Measurements from ENCODE around the gene GLDC. TPM values are rescaled to one million over a fixed set of nuclear protein-coding genes. Genes with fewer than 3 reads are reported as not detected.

GLDC gene
- total and polyA plus RNA-seq, 10 of the 15 experiments (the other 5 are each of a cell fraction or from before 2014, with no cell fraction given), result 33.1 to 165 (median 114) TPM

DNA sequence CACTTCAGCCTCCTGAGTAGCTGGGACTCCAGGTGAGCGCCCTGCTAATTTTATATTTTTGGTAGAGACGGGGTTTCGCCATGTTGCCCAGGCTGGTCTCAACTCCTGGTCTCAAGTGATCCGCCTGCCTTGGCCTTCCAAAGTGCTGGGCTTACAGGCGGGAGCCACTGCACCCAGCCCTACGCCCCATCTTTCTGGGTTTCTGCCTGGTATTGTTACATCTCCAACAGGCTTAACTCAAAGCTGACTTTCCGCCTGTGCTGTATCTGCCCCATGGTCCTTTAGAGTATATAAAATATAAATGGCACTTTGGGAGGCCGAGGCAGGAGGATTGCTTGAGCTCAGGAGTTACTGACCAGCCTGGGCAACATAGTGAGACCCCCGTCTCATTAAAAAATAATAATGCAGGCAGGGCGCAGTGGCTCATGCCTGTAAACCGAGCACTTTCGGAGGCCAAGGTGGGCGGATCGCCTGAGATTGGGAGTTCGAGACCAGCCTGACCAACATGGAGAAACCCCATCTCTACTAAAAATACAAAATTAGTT lies 36.5 kb upstream of the GLDC start:
- Histone ChIP-seq H3K4me3 (peak overlapping the region; percentile 88), H3K4me1 (ENCODE audit: control insufficient read depth, insufficient read depth, low read length) (peaks cover 22% of the 10 kb centered on the region), H3K79me2 (ENCODE audit: control insufficient read depth, insufficient read depth, low read length) (peaks cover 23% of the 10 kb centered on the region), H3K9ac (ENCODE audit: control insufficient read depth, insufficient read depth, low read length) (peak overlapping the region; percentile 99), H2AFZ (ENCODE audit: control insufficient read depth, low read depth, low read length) (no peak overlapping the region; the same call in 1 of the 2 replicates), H3K4me2 (ENCODE audit: control insufficient read depth, insufficient read depth) (peak overlapping the region; percentile 66), H3K36me3 (ENCODE audit: control insufficient read depth in 2 of 2, insufficient read depth in 2 of 2, low read length in 1 of 2) (no peaks in the 10 kb centered on the region), H3K27me3 (replicated peaks in 1 of 2; ENCODE audit: control insufficient read depth in 2 of 2, insufficient read depth in 2 of 2, low read length in 1 of 2) (no peaks in the 10 kb centered on the region), H4K20me1 (ENCODE audit: control insufficient read depth, insufficient read depth) (no peaks in the 10 kb centered on the region), H3K9me3 (replicated peaks; ENCODE audit: control insufficient read depth, insufficient read depth, low read length) (no peaks in the 10 kb centered on the region), H3K27ac (ENCODE audit: control insufficient read depth, insufficient read depth) (peak overlapping the region; percentile 99)
- ATAC-seq, result peak; percentile 1
- ChIA-PET RAD21 (ENCODE audit: unreplicated experiment) (interaction anchor here (0.5 to 4.1 kb wide), 23 partner anchors 8 to 765 kb away, joined by 3 to 15 read pairs (median 6); partner anchors contain the start of genes GLDC and KDM4C), POLR2A (interaction anchor here (0.6 to 3.2 kb wide), 21 partner anchors 8 to 1167 kb away, joined by 3 to 22 read pairs (median 6); partner anchors contain the start of genes KDM4C and UHRF2), SMC1A (ENCODE audit: uncharacterized antibody, unreplicated experiment) (interaction anchor here (0.8 to 5.4 kb wide), 17 partner anchors 8 to 628 kb away, joined by 3 to 28 read pairs (median 4); partner anchors contain the start of gene GLDC), CTCF (interaction anchor here (0.8 to 7.9 kb wide), 8 partner anchors 9 to 327 kb away, joined by 3 to 56 read pairs (median 6); no protein-coding TSS in a partner anchor)
- BruUV-seq (replicated peaks), result no TSS peak
- in situ Hi-C loops (cut with MboI), result loop anchor here (10.0 kb wide), 1 partner anchor 267 kb away; the partner anchor contains the start of gene UHRF2
- under 1% methylated on average over 15 of the region's 15 CpGs for WGBS (ENCODE audit: insufficient coverage, insufficient replicate concordance, low lambda C conversion rate, missing lambda C conversion rate)
- no peak for FAIRE-seq
- TF ChIP-seq RAD51 (IDR thresholded peaks at IDR 0.05), result no peak
- TF ChIP-seq ZNF217 (IDR thresholded peaks at IDR 0.05), result peak; percentile 44; the same call in 1 of the 2 replicates
- TF ChIP-seq, protein P1, sequence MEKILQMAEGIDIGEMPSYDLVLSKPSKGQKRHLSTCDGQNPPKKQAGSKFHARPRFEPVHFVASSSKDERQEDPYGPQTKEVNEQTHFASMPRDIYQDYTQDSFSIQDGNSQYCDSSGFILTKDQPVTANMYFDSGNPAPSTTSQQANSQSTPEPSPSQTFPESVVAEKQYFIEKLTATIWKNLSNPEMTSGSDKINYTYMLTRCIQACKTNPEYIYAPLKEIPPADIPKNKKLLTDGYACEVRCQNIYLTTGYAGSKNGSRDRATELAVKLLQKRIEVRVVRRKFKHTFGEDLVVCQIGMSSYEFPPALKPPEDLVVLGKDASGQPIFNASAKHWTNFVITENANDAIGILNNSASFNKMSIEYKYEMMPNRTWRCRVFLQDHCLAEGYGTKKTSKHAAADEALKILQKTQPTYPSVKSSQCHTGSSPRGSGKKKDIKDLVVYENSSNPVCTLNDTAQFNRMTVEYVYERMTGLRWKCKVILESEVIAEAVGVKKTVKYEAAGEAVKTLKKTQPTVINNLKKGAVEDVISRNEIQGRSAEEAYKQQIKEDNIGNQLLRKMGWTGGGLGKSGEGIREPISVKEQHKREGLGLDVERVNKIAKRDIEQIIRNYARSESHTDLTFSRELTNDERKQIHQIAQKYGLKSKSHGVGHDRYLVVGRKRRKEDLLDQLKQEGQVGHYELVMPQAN (conservative IDR thresholded peaks at IDR 0.05), result peak; percentile 40; the same call in 1 of the 2 replicates
- TF ChIP-seq, protein P2, sequence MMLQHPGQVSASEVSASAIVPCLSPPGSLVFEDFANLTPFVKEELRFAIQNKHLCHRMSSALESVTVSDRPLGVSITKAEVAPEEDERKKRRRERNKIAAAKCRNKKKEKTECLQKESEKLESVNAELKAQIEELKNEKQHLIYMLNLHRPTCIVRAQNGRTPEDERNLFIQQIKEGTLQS (IDR thresholded peaks at IDR 0.05; ENCODE audit: borderline replicate concordance, extremely low read depth, low read depth, low read length), result no peak
- no peak for TF ChIP-seq KLF5 (IDR thresholded peaks at IDR 0.05; ENCODE audit: partially characterized antibody)
- no peak for TF ChIP-seq BACH1 (IDR thresholded peaks at IDR 0.05; ENCODE audit: borderline replicate concordance)
- 0 out of 2 replicates have a peak, but pooled peaks have one; percentile 41 for TF ChIP-seq SMARCA5 (IDR thresholded peaks at IDR 0.05)
- no peak for TF ChIP-seq MXI1 (IDR thresholded peaks at IDR 0.05; ENCODE audit: low read depth, low read length)
- TF ChIP-seq LARP7 (IDR thresholded peaks at IDR 0.05), result peak; percentile 64; the same call in 1 of the 2 replicates
- 0 out of 2 replicates have a peak, but pooled peaks have one; percentile 8 for TF ChIP-seq DPF2 (IDR thresholded peaks at IDR 0.05)
- intact Hi-C loops (cut with micrococcal nuclease; ENCODE audit: unreplicated experiment), result loop anchor here (2.0 to 10.0 kb wide), 6 partner anchors 35 to 677 kb away; partner anchors contain the start of genes KDM4C and UHRF2
- DNase-seq (ENCODE audit: low read depth, low spot score), result no peak

Data from GM12878 (cell line).